AG09309 (cell line): ENCODE results near the gene CSDE1.

ENCODE experiments used
- DNase-seq: peaks from one replicate; pipeline ENCODE4 v3.0.0-alpha.2; 2010; ENCODE audit warnings: low read depth
- H3K4me3 ChIP-seq: 2 replicates; pipeline ENCODE4 v1.5.1; 2011; ENCODE audit warnings: mild to moderate bottlenecking, low read depth, low read length, moderate library complexity; ENCODE audit not compliant: control insufficient read depth
- TF ChIP-seq, protein P1 (sequence below): IDR thresholded peaks from 2 replicates; pipeline ENCODE4 v1.5.1; 2011; ENCODE audit warnings: mild to moderate bottlenecking, low read depth, low read length, inconsistent platforms; ENCODE audit not compliant: insufficient read depth, control insufficient read depth; ENCODE audit errors: missing control alignments

CSDE1 gene

DNA sequence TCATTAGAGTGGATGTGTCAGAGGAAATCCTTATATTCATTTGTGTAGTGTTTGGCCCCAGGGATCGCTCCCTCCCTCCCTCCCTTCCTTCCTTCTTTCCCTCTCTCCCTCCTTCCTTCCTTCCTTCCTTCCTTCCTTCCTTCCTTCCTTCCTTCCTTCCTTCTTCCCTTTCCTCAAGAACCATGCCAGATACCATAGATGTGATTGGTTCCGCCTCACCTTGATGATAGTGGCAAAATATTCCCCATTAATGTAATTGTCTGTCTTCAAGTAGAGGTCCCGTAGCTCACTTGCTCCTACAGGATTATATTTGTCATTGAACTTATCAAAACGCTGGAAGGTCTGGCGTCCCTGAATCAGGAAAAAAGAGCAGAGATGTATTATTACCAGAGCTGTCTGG lies 80.1 kb downstream of the CSDE1 start:
- H3K4me3 ChIP-seq, result no peak overlapping the region
- TF ChIP-seq, protein P1, sequence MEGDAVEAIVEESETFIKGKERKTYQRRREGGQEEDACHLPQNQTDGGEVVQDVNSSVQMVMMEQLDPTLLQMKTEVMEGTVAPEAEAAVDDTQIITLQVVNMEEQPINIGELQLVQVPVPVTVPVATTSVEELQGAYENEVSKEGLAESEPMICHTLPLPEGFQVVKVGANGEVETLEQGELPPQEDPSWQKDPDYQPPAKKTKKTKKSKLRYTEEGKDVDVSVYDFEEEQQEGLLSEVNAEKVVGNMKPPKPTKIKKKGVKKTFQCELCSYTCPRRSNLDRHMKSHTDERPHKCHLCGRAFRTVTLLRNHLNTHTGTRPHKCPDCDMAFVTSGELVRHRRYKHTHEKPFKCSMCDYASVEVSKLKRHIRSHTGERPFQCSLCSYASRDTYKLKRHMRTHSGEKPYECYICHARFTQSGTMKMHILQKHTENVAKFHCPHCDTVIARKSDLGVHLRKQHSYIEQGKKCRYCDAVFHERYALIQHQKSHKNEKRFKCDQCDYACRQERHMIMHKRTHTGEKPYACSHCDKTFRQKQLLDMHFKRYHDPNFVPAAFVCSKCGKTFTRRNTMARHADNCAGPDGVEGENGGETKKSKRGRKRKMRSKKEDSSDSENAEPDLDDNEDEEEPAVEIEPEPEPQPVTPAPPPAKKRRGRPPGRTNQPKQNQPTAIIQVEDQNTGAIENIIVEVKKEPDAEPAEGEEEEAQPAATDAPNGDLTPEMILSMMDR, result no peak
- no peak for DNase-seq

DNA sequence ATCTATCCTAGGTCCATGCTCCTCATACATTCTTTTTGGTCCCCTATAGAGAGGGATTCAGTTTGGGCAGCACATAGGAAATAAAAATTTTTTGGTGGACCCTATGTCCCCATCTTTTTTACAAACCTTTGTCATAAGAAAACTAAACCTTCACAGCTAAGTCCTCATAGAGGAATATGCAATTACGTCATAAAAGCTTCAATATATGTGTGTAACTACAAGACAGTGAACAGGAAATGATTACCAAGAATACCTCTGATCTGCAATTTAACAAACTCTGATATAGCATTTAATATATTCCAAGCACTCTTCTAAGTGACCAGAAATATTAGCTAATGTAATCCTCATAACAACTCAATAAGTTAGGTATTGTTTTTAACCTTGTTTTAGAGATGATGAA lies 81.7 kb downstream of the CSDE1 start:
- TF ChIP-seq, protein P1, result no peak
- no peak overlapping the region for H3K4me3 ChIP-seq
- DNase-seq, result no peak

DNA sequence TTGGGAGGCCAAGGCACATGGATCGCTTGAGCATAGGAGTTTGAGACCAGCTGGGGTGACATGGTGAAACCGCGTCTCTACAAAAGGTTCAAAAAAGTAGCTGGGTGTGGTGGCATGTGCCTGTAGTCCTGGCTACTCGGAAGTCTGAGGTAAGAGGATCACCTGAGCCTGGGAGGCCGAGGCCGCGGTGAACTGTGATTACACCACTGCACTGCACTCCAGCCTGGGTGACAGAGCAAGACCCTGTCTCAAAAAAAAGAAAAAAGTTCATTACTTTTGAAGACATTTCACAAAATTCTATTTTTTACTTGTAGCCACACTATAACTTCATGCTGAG lies 85.9 kb downstream of the CSDE1 start:
- no peak for DNase-seq
- TF ChIP-seq, protein P1, result no peak
- no peak overlapping the region for H3K4me3 ChIP-seq

DNA sequence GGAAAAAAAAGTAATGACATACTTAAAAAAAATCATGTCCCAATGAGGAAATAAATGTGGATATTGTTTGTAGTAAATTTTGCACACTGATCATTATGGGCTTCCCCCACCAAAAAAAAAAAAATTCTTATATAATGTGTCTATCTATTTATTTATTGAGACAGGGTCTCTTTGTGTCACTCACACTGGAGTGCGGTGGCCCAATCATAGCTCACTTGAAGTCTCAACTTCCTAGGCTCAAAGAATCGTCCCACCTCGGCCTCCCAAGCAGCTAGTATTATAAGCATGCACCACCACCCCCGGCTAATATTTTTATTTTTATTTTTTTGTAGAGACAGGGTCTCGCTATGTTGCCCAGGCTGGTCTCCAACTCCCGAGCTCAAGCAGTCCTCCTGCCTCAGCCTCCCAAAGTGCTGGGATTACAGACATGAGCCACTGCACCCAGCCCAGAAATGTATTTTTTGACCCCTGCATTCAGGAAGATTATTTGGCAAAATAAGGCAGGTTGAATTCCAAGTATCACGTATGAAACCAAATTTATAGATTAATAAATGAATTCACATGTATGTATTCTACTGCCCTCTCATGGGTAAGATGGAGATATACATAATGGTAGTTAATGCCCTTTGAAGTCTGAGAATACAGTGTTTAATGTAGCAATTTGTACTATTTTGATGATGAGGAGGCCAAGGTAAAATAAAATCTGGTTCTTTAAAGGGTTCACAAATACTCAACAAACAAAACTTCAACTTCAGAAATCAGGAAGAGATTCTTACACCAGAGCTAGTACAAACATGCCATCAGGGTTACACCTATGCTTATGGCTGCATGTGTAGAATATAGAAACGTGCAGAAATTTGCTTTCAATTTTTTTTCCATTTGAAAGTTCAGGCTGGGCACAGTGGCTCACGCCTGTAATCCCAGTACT lies 86.5 kb downstream of the CSDE1 start:
- no peak for DNase-seq
- TF ChIP-seq, protein P1, result peak; percentile 6
- no peak overlapping the region for H3K4me3 ChIP-seq

DNA sequence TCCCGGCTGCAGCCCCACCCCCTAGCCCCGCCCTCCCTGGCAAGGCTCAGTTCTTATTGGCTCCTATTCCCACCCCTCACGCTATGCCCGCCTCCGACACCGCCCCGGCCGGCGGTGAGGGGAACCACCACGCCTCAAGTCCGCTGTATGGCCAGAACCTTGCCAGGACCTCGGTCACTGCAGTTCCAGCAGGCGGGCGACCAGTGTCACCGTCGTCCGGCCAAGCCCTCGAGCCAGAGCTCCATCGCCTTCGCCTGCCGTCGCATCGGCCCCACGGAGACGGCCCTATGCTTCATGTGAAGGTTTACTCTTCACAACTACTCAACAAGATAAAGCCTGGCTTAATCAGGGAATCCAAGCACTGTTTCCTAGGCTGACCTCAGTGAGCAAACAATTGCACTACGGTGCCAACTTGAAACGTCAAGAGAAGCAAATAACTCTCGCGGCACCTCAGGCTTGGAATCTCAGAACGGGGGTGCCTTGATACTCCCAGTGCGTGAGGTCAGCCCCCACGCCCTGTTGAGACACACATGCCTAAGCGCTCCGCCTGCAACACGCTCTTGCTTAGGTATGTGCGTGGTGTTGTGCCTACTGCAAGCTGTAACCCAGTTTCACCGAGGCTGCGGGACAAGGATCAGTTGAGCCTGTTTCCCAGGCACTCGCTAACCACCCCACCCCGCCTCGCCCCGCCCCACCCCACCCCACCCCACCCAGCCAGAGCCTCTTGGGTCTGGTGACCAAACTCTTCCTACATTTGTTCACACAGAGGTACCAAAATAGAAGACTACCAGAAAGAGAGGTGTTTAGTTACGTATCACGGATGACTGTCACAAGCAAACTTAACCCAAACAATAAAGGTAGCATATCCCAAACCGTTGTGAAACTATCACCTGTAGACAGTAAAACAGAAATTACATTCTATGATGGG lies 87.4 kb downstream of the CSDE1 start:
- peak; percentile 47 for DNase-seq
- TF ChIP-seq, protein P1, result peak; percentile 10
- H3K4me3 ChIP-seq, result peak overlapping the region; percentile 80

DNA sequence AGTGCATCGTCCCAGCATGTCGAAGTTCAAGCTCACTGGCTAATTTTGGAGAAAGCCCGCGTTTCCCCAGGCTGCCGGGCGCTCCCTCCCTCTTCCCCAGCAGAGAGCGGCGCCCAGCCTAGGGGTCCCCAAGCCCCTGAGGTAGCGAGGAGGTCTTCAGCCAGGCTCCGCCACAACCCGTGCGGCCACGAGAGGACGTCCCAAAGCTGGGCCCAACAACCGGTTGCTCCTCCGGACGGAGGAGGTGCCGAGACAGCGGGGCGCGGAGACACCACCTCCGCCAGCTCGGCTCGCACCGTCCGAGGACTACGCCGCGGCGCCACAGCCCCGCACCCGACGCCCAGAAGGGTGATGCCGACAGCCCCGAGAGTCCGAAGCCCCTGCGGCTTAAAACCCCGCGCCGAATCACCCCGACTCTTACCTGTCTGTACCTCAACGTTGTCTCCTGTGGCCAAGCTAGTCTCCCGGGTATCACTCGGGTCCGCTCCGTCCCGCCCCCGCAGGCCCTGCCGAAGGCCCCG lies 88.2 kb downstream of the CSDE1 start, which contains the start of gene DENND2C:
TSS of gene DENND2C (minus strand) at position 488 of the 521 bp plus-strand sequence. CDS start 44,065 bp downstream, outside the sequence.
- DNase-seq, result no peak
- H3K4me3 ChIP-seq, result peak within 1 kb of the TSS; percentile 80
- TF ChIP-seq, protein P1, result no peak
